Neural cell (in vitro differentiated cells): ENCODE data around the gene ZBTB21.

ENCODE experiments used
- CTCF ChIP-seq: fragments of 450-650 bp; IDR thresholded peaks from 2 replicates; pipeline ENCODE4 v1.5.1; 2014; ENCODE audit warnings: antibody characterized with exemption, mild to moderate bottlenecking, moderate library complexity; ENCODE audit not compliant: poor library complexity, severe bottlenecking
- EP300 ChIP-seq: fragments of 450-650 bp; conservative IDR thresholded peaks from 2 replicates; pipeline ENCODE4 v1.6.1; 2014; ENCODE audit warnings: antibody characterized with exemption, mild to moderate bottlenecking, moderate library complexity; ENCODE audit not compliant: poor library complexity, severe bottlenecking
- EZH2 ChIP-seq: fragments of 200-600, 300-800 bp; shearing (Covaris generic), sonication (generic); IDR thresholded peaks from 2 replicates; pipeline ENCODE4 v1.6.1; 2014; ENCODE audit warnings: antibody characterized with exemption, low read length, borderline replicate concordance, mild to moderate bottlenecking; ENCODE audit not compliant: insufficient read depth, poor library complexity, severe bottlenecking
- MXI1 ChIP-seq: fragments of 450-650 bp; conservative IDR thresholded peaks from 2 replicates; pipeline ENCODE4 v1.6.1; 2014; ENCODE audit warnings: antibody characterized with exemption, mild to moderate bottlenecking; ENCODE audit not compliant: poor library complexity, severe bottlenecking
- POLR2AphosphoS5 ChIP-seq: IDR thresholded peaks from 2 replicates; pipeline ENCODE4 v1.6.1; 2012
- SMC3 ChIP-seq: fragments of 450-650 bp; conservative IDR thresholded peaks from 2 replicates; pipeline ENCODE4 v1.6.1; 2014; ENCODE audit warnings: antibody characterized with exemption, mild to moderate bottlenecking, moderate library complexity; ENCODE audit not compliant: poor library complexity

- no peak for TF ChIP-seq CTCF
- TF ChIP-seq POLR2AphosphoS5 = no peak
- no peak for TF ChIP-seq EZH2
- no peak for TF ChIP-seq SMC3
- TF ChIP-seq EP300 = no peak
- TF ChIP-seq MXI1 = no peak
Measured at GRCh38 chr21:42002421-42002958, 7.7 kb downstream of the ZBTB21 start.
